GM12878 (cell line): Measurements from ENCODE around the gene ZBTB6. TPM values are rescaled to one million over a fixed set of nuclear protein-coding genes. Genes with fewer than 3 reads are reported as not detected.
A peak's percentile ranks its signal among the peaks of the same experiment; 100 is the strongest.

Experiments
- polyA plus RNA-seq, 11 experiments: library from polyadenylated mRNA; depleted of rRNA in 4 of 11; unstranded in 6 of 11; stranded (reverse) in 5 of 11; fragments of >200 nt; fragmentation: Nextera tagmentation in 4 of 11; fragmentation: Illumina TruSeq in 1 of 11; extraction: Ambion mirVana in 4 of 11; extraction: Trizol in 1 of 11; gene quantifications; 1 replicate in 1 of 11; 2 replicates in 10 of 11; pipeline versions ENCODE4 v1.2.1 to v1.2.3, GENCODE V29; 2011 to 2016; ENCODE audit warnings: inconsistent platforms in 2 of 11, missing spikeins in 2 of 11, low read depth in 1 of 11
- small RNA-seq: library from RNA; depleted of rRNA; stranded (forward); fragments of <200 nt; gene quantifications from one replicate; pipeline ENCODE3, GENCODE V24; 2014
- total RNA-seq, 4 experiments: library from RNA; depleted of rRNA in 3 of 4; stranded (reverse); fragments of >200 nt in 3 of 4; fragmentation: Illumina TruSeq in 1 of 4; extraction: Trizol in 1 of 4; gene quantifications; 2 replicates each; pipeline versions ENCODE4 v1.2.1 to v1.2.3, GENCODE V29; 2013 to 2021

The ZBTB6 gene
- total and polyA plus RNA-seq, 10 of the 15 experiments (the other 5 are each of a cell fraction or from before 2014, with no cell fraction given): 1.7 to 11.5 (median 7.0) TPM

Small RNA genes lying within 50 kb of the gene (small RNA-seq; reads per million reads assigned to genes)
- gene RNY1P15: not detected
- 459 reads per million, percentile 99 among the genes with 10 or more reads in this experiment for gene SNORD90

Other genes with a start within 250 kb of the ZBTB6 start
Only the 7 nearest of the 10 such genes appear.
- gene OR5C1, start 124.4 kb downstream of the ZBTB6 start, total RNA-seq (2014; rRNA removed): not detected in 2 replicates
- gene OR5C1, start 124.4 kb downstream of the ZBTB6 start, total RNA-seq (2014; rRNA removed; fragmentation: Illumina TruSeq; extraction: Trizol): not detected in 2 replicates
- not detected in 2 replicates for gene OR5C1, start 124.4 kb downstream of the ZBTB6 start, total RNA-seq (2021)
- not detected in 2 replicates for gene OR5C1, start 124.4 kb downstream of the ZBTB6 start, polyA plus RNA-seq (2011; rRNA removed)
- not detected in 2 replicates for gene OR5C1, start 124.4 kb downstream of the ZBTB6 start, polyA plus RNA-seq (2014; fragmentation: Illumina TruSeq; extraction: Trizol)
- gene OR5C1, start 124.4 kb downstream of the ZBTB6 start, polyA plus RNA-seq (2014; fragmentation: Nextera tagmentation; extraction: Ambion mirVana): not detected
- gene OR5C1, start 124.4 kb downstream of the ZBTB6 start, polyA plus RNA-seq (2014; rRNA removed): not detected in 2 replicates
- gene OR5C1, start 124.4 kb downstream of the ZBTB6 start, polyA plus RNA-seq (2016; fragmentation: Nextera tagmentation; extraction: Ambion mirVana): not detected
- not detected in 2 replicates for gene OR1K1, start 113.2 kb downstream of the ZBTB6 start, total RNA-seq (2014; rRNA removed)
- not detected in 2 replicates for gene OR1K1, start 113.2 kb downstream of the ZBTB6 start, total RNA-seq (2014; rRNA removed; fragmentation: Illumina TruSeq; extraction: Trizol)
- gene OR1K1, start 113.2 kb downstream of the ZBTB6 start, total RNA-seq (2021): not detected in 2 replicates
- not detected in 2 replicates for gene OR1K1, start 113.2 kb downstream of the ZBTB6 start, polyA plus RNA-seq (2011; rRNA removed)
- not detected in 2 replicates for gene OR1K1, start 113.2 kb downstream of the ZBTB6 start, polyA plus RNA-seq (2014; fragmentation: Illumina TruSeq; extraction: Trizol)
- not detected for gene OR1K1, start 113.2 kb downstream of the ZBTB6 start, polyA plus RNA-seq (2014; fragmentation: Nextera tagmentation; extraction: Ambion mirVana)
- gene OR1K1, start 113.2 kb downstream of the ZBTB6 start, polyA plus RNA-seq (2014; rRNA removed): not detected in 2 replicates
- not detected for gene OR1K1, start 113.2 kb downstream of the ZBTB6 start, polyA plus RNA-seq (2016; fragmentation: Nextera tagmentation; extraction: Ambion mirVana)
- 13.4 and 18.0 TPM in 2 replicates for gene PDCL, start 84.7 kb downstream of the ZBTB6 start, total RNA-seq (2014; rRNA removed)
- 18.4 and 19.8 TPM in 2 replicates for gene PDCL, start 84.7 kb downstream of the ZBTB6 start, total RNA-seq (2014; rRNA removed; fragmentation: Illumina TruSeq; extraction: Trizol)
- gene PDCL, start 84.7 kb downstream of the ZBTB6 start, total RNA-seq (2021): 15.5 and 16.5 TPM in 2 replicates
- gene PDCL, start 84.7 kb downstream of the ZBTB6 start, polyA plus RNA-seq (2011; rRNA removed): 13.1 and 17.1 TPM in 2 replicates
- gene PDCL, start 84.7 kb downstream of the ZBTB6 start, polyA plus RNA-seq (2014; fragmentation: Illumina TruSeq; extraction: Trizol): 12.3 and 13.0 TPM in 2 replicates
- 10 to 100 TPM; 15.9 to 20.9 TPM for gene PDCL, start 84.7 kb downstream of the ZBTB6 start, polyA plus RNA-seq (2014; fragmentation: Nextera tagmentation; extraction: Ambion mirVana)
- 11.2 and 11.5 TPM in 2 replicates for gene PDCL, start 84.7 kb downstream of the ZBTB6 start, polyA plus RNA-seq (2014; rRNA removed)
- 10 to 100 TPM; 17.1 to 18.0 TPM for gene PDCL, start 84.7 kb downstream of the ZBTB6 start, polyA plus RNA-seq (2016; fragmentation: Nextera tagmentation; extraction: Ambion mirVana)
- 16.9 and 17.4 TPM in 2 replicates for gene RC3H2, start 8.0 kb downstream of the ZBTB6 start, total RNA-seq (2014; rRNA removed)
- 23.2 and 24.0 TPM in 2 replicates for gene RC3H2, start 8.0 kb downstream of the ZBTB6 start, total RNA-seq (2014; rRNA removed; fragmentation: Illumina TruSeq; extraction: Trizol)
- gene RC3H2, start 8.0 kb downstream of the ZBTB6 start, total RNA-seq (2021): 21.9 and 25.5 TPM in 2 replicates
- 23.0 and 27.9 TPM in 2 replicates for gene RC3H2, start 8.0 kb downstream of the ZBTB6 start, polyA plus RNA-seq (2011; rRNA removed)
- gene RC3H2, start 8.0 kb downstream of the ZBTB6 start, polyA plus RNA-seq (2014; fragmentation: Illumina TruSeq; extraction: Trizol): 14.6 and 14.8 TPM in 2 replicates
- gene RC3H2, start 8.0 kb downstream of the ZBTB6 start, polyA plus RNA-seq (2014; fragmentation: Nextera tagmentation; extraction: Ambion mirVana): 1 to 10 TPM; 7.2 to 9.1 TPM
- 12.3 and 17.7 TPM in 2 replicates for gene RC3H2, start 8.0 kb downstream of the ZBTB6 start, polyA plus RNA-seq (2014; rRNA removed)
- gene RC3H2, start 8.0 kb downstream of the ZBTB6 start, polyA plus RNA-seq (2016; fragmentation: Nextera tagmentation; extraction: Ambion mirVana): 10 to 100 TPM; 14.3 to 19.9 TPM
- 5.3 and 6.9 TPM in 2 replicates for gene ZBTB26, start 18.2 kb upstream of the ZBTB6 start, total RNA-seq (2014; rRNA removed)
- 3.5 and 4.1 TPM in 2 replicates for gene ZBTB26, start 18.2 kb upstream of the ZBTB6 start, total RNA-seq (2014; rRNA removed; fragmentation: Illumina TruSeq; extraction: Trizol)
- gene ZBTB26, start 18.2 kb upstream of the ZBTB6 start, total RNA-seq (2021): 6.9 and 8.1 TPM in 2 replicates
- gene ZBTB26, start 18.2 kb upstream of the ZBTB6 start, polyA plus RNA-seq (2011; rRNA removed): 19.5 and 26.3 TPM in 2 replicates
- 10.0 and 10.9 TPM in 2 replicates for gene ZBTB26, start 18.2 kb upstream of the ZBTB6 start, polyA plus RNA-seq (2014; fragmentation: Illumina TruSeq; extraction: Trizol)
- gene ZBTB26, start 18.2 kb upstream of the ZBTB6 start, polyA plus RNA-seq (2014; fragmentation: Nextera tagmentation; extraction: Ambion mirVana): 1 to 10 TPM; 1.8 to 2.4 TPM
- gene ZBTB26, start 18.2 kb upstream of the ZBTB6 start, polyA plus RNA-seq (2014; rRNA removed): 4.9 and 7.0 TPM in 2 replicates
- 1 to 10 TPM; 2.8 to 3.6 TPM for gene ZBTB26, start 18.2 kb upstream of the ZBTB6 start, polyA plus RNA-seq (2016; fragmentation: Nextera tagmentation; extraction: Ambion mirVana)
- 10.1 and 12.5 TPM in 2 replicates for gene RABGAP1, start 27.7 kb upstream of the ZBTB6 start, total RNA-seq (2014; rRNA removed)
- gene RABGAP1, start 27.7 kb upstream of the ZBTB6 start, total RNA-seq (2014; rRNA removed; fragmentation: Illumina TruSeq; extraction: Trizol): 23.2 and 23.7 TPM in 2 replicates
- 24.5 and 26.6 TPM in 2 replicates for gene RABGAP1, start 27.7 kb upstream of the ZBTB6 start, total RNA-seq (2021)
- 31.6 and 39.6 TPM in 2 replicates for gene RABGAP1, start 27.7 kb upstream of the ZBTB6 start, polyA plus RNA-seq (2011; rRNA removed)
- gene RABGAP1, start 27.7 kb upstream of the ZBTB6 start, polyA plus RNA-seq (2014; fragmentation: Illumina TruSeq; extraction: Trizol): 18.6 and 22.9 TPM in 2 replicates
- 1 to 10 TPM; 2.6 to 2.9 TPM for gene RABGAP1, start 27.7 kb upstream of the ZBTB6 start, polyA plus RNA-seq (2014; fragmentation: Nextera tagmentation; extraction: Ambion mirVana)
- gene RABGAP1, start 27.7 kb upstream of the ZBTB6 start, polyA plus RNA-seq (2014; rRNA removed): 11.7 and 15.0 TPM in 2 replicates
- 1 to 10 TPM; 9.4 to 9.5 TPM for gene RABGAP1, start 27.7 kb upstream of the ZBTB6 start, polyA plus RNA-seq (2016; fragmentation: Nextera tagmentation; extraction: Ambion mirVana)
- gene GPR21, start 120.3 kb upstream of the ZBTB6 start, total RNA-seq (2014; rRNA removed): 0.73 and 0.76 TPM in 2 replicates
- 1.2 and 1.9 TPM in 2 replicates for gene GPR21, start 120.3 kb upstream of the ZBTB6 start, total RNA-seq (2014; rRNA removed; fragmentation: Illumina TruSeq; extraction: Trizol)
- gene GPR21, start 120.3 kb upstream of the ZBTB6 start, total RNA-seq (2021): 0.45 and 0.87 TPM in 2 replicates
- 0.19 and 0.38 TPM in 2 replicates for gene GPR21, start 120.3 kb upstream of the ZBTB6 start, polyA plus RNA-seq (2011; rRNA removed)
- gene GPR21, start 120.3 kb upstream of the ZBTB6 start, polyA plus RNA-seq (2014; fragmentation: Illumina TruSeq; extraction: Trizol): 0.09 TPM in 1 of 2 replicates, not detected in the other
- gene GPR21, start 120.3 kb upstream of the ZBTB6 start, polyA plus RNA-seq (2014; fragmentation: Nextera tagmentation; extraction: Ambion mirVana): not detected
- gene GPR21, start 120.3 kb upstream of the ZBTB6 start, polyA plus RNA-seq (2014; rRNA removed): 0.06 and 0.40 TPM in 2 replicates
- gene GPR21, start 120.3 kb upstream of the ZBTB6 start, polyA plus RNA-seq (2016; fragmentation: Nextera tagmentation; extraction: Ambion mirVana): not detected